Heart right ventricle (tissue), 16 donors: Measurements from ENCODE around the gene CCDC15. TPM values are rescaled to one million over a fixed set of nuclear protein-coding genes. Genes with fewer than 3 reads are reported as not detected.

Source experiments
- ATAC-seq, 8 donors: fragments of 200-7000 bp; cut with Tn5 transposase; one replicate each; pipeline ENCODE4 v1.9.1; 2020; ENCODE audit warnings: mild to moderate bottlenecking in 8 of 8, moderate library complexity in 8 of 8, moderate number of reproducible peaks in 1 of 8
- DNase-seq, 2 donors: peaks; one replicate each; pipeline ENCODE4 v3.0.0-alpha.2; 2020
- H3K27ac ChIP-seq, 10 donors: fragments of 200-600 bp; sonication (generic) in 2 of 10; one replicate each; pipeline versions ENCODE4 v1.5.0 to v1.8.0; 2020 to 2022; ENCODE audit warnings: mild to moderate bottlenecking in 3 of 10
- H3K27me3 ChIP-seq, 7 donors: fragments of 200-600 bp; one replicate each; pipeline ENCODE4 v1.8.0; 2021 to 2022; ENCODE audit warnings: mild to moderate bottlenecking in 2 of 7
- H3K36me3 ChIP-seq, 9 donors: fragments of 200-600 bp; sonication (generic) in 1 of 9; one replicate each; pipeline versions ENCODE4 v1.5.0 to v1.8.0; 2020 to 2022; ENCODE audit warnings: mild to moderate bottlenecking in 2 of 9
- H3K4me1 ChIP-seq, 9 donors: fragments of 200-600 bp; sonication (generic) in 1 of 9; one replicate each; pipeline versions ENCODE4 v1.5.0 to v1.8.0; 2020 to 2022; ENCODE audit warnings: mild to moderate bottlenecking in 4 of 9
- H3K4me3 ChIP-seq, 10 donors: fragments of 200-600 bp; sonication (generic) in 2 of 10; one replicate each; pipeline versions ENCODE4 v1.5.0 to v1.8.0; 2020 to 2022; ENCODE audit warnings: mild to moderate bottlenecking in 7 of 10, moderate library complexity in 2 of 10
- H3K9me3 ChIP-seq, 11 donors: fragments of 200-600 bp in 10 of 11; sonication (generic) in 2 of 11; one replicate each; pipeline versions ENCODE4 v1.5.0 to v1.8.0; 2013 to 2022; ENCODE audit warnings: mild to moderate bottlenecking in 2 of 11, control low read depth in 1 of 11, moderate library complexity in 1 of 11
- WGBS, 2 donors: extraction: QIAGEN DNeasy Blood & Tissue Kit; methylation state at CpG; one replicate each; pipeline ENCODE4 v1.1.7; 2013; ENCODE audit warnings: inconsistent platforms in 1 of 2; 5-methylcytosine and 5-hydroxymethylcytosine counted together
- intact Hi-C, 10 donors: fragments of 100-400 bp; cut with DNase I; formaldehyde crosslinking; loops; one replicate each; pipeline versions ENCODE4 v1.11.1 to v1.14.2; 2022
- polyA plus RNA-seq, 2 donors: library from polyadenylated mRNA; stranded (reverse); fragments of 200-250 nt; gene quantifications; one replicate each; pipeline ENCODE4 v1.2.3, GENCODE V29; 2013
- total RNA-seq, 10 donors: library from RNA; stranded (reverse); fragmentation: NEBNext Ultra II Directional in 3 of 10; extraction: Animal tissue kit (Norgen Biotek cat#: 25700) in 3 of 10; gene quantifications; one replicate each; pipeline versions ENCODE4 v1.2.1 to v1.2.4, GENCODE V29; 2021 to 2023
- TF ChIP-seq, protein P1 (sequence below), 9 donors: fragments of 200-600 bp; sonication (generic) in 2 of 9; IDR thresholded peaks; one replicate each; pipeline versions ENCODE4 v1.5.0 to v1.8.0; 2021 to 2022; ENCODE audit warnings: antibody characterized with exemption in 9 of 9, mild to moderate bottlenecking in 5 of 9, moderate library complexity in 1 of 9
- donor health status: Arrhythmogenic right ventricular cardiomyopathy.
- donor health status: ischemic (EF 13 %, LVEDD 7.1; RV severe dilation, severe dysfunction).
- donor health status: healthy with polysubstance abuse.
- donor health status: DM: no; HTN: yes; CAD: no.
- donor health status: DM: no; HTN: no; CAD: no.
- donor health status: ischemic (EF 25% LVEDD 6.9; RV normal size, moderate dysfunction).
- donor health status: ischemic (EF 25% LVEDD 5.7; RV mildly dilated, moderate dysfunction).
- donor health status: healthy.
- donor health status: DM: yes; HTN: yes; CAD: no.
- donor health status: Ischemic cardiomyopathy.
- donor health status: ischemic (EF 35%, LVEDD 5.7; RV mildly dilated, moderate dysfunction).
- donor health status: nonischemic (EF 11% LVEDD 7.7; RV severe dilation, severe dysfunction).
- donor health status: DM: yes; HTN: yes; CAD: no.
- donor health status: PGD.
- donor health status: ischemic (EF 29% LVEDD 5.4; RV normal size, mild dysfunction).
- donor health status: nonischemic (EF 23%, LVEDD 6.1; RV moderate dilation, normal function).

The CCDC15 gene
- total and polyA plus RNA-seq, 12 donors, result 0.07 to 0.83 (median 0.20) TPM

GRCh38 chr11:125071846-125072217, 117.8 kb downstream of the CCDC15 start:
- WGBS, 2 donors, result 62 to 67% methylated on average over 6 of the region's 6 CpGs
- Histone ChIP-seq H3K27me3 (peaks cover 0 to 49% (median 17%) of the 10 kb centered on the region in 7 donors), H3K36me3 (no peaks in the 10 kb centered on the region), H3K4me1 (peaks cover 0 to 61% (median 0%) of the 10 kb centered on the region in 9 donors), H3K27ac (peak overlapping the region in 5 of 10 donors; percentile 20 to 87 (median 44)), H3K4me3 (no peak overlapping the region), H3K9me3 (no peaks in the 10 kb centered on the region)
- ATAC-seq, result no peak
- DNase-seq, result no peak
- intact Hi-C loops, result no loop called here
- TF ChIP-seq, protein P1, sequence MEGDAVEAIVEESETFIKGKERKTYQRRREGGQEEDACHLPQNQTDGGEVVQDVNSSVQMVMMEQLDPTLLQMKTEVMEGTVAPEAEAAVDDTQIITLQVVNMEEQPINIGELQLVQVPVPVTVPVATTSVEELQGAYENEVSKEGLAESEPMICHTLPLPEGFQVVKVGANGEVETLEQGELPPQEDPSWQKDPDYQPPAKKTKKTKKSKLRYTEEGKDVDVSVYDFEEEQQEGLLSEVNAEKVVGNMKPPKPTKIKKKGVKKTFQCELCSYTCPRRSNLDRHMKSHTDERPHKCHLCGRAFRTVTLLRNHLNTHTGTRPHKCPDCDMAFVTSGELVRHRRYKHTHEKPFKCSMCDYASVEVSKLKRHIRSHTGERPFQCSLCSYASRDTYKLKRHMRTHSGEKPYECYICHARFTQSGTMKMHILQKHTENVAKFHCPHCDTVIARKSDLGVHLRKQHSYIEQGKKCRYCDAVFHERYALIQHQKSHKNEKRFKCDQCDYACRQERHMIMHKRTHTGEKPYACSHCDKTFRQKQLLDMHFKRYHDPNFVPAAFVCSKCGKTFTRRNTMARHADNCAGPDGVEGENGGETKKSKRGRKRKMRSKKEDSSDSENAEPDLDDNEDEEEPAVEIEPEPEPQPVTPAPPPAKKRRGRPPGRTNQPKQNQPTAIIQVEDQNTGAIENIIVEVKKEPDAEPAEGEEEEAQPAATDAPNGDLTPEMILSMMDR (IDR thresholded peaks at IDR 0.05), result no peak

GRCh38 chr11:125072218-125072960, 118.4 kb downstream of the CCDC15 start:
- Histone ChIP-seq H3K4me1 (peaks cover 0 to 61% (median 0%) of the 10 kb centered on the region in 9 donors), H3K4me3 (no peak overlapping the region), H3K27ac (peak overlapping the region in 5 of 10 donors; percentile 44 to 87 (median 44)), H3K9me3 (no peaks in the 10 kb centered on the region), H3K36me3 (no peaks in the 10 kb centered on the region), H3K27me3 (peaks cover 0 to 47% (median 13%) of the 10 kb centered on the region in 7 donors)
- TF ChIP-seq, protein P1 (IDR thresholded peaks at IDR 0.05), result no peak
- intact Hi-C loops, result no loop called here
- ATAC-seq, result peak in 6 of 8 donors; percentile 37 to 61 (median 50)
- no peak for DNase-seq
- WGBS, 2 donors, result 84 to 86% methylated on average over 12 of the region's 12 CpGs

- Histone ChIP-seq H3K9me3 (no peaks in the 10 kb centered on the region), H3K4me3 (no peak overlapping the region), H3K27ac (peak overlapping the region in 4 of 10 donors; percentile 34 to 87 (median 44)), H3K36me3 (no peaks in the 10 kb centered on the region), H3K27me3 (peaks cover 0 to 40% (median 13%) of the 10 kb centered on the region in 7 donors), H3K4me1 (peaks cover 0 to 59% (median 0%) of the 10 kb centered on the region in 9 donors)
- ATAC-seq, result no peak
- intact Hi-C loops, result no loop called here
- 93 to 96% methylated on average over 12 of the region's 12 CpGs for WGBS, 2 donors
- TF ChIP-seq, protein P1 (IDR thresholded peaks at IDR 0.05), result no peak
- no peak for DNase-seq
Observed at GRCh38 chr11:125072961-125073590, 119.1 kb downstream of the CCDC15 start.

- intact Hi-C loops, result no loop called here
Observed at GRCh38 chr11:125073616-125074483, 119.8 kb downstream of the CCDC15 start.

More at GRCh38 chr11:125073616-125074483, 119.8 kb downstream of the CCDC15 start:
- Histone ChIP-seq H3K4me3 (no peak overlapping the region), H3K4me1 (peaks cover 0 to 53% (median 0%) of the 10 kb centered on the region in 9 donors), H3K36me3 (no peaks in the 10 kb centered on the region), H3K27me3 (peaks cover 0 to 35% (median 13%) of the 10 kb centered on the region in 7 donors), H3K9me3 (no peaks in the 10 kb centered on the region), H3K27ac (no peak overlapping the region)
- TF ChIP-seq, protein P1 (IDR thresholded peaks at IDR 0.05), result no peak
- ATAC-seq (no peak), DNase-seq (no peak)
- 77 to 82% methylated on average over 19 of the region's 19 CpGs for WGBS, 2 donors
